K562 (cell line): ENCODE data around the gene JUNB. TPM values are rescaled to one million over a fixed set of nuclear protein-coding genes. Genes with fewer than 3 reads are reported as not detected.
A peak's percentile ranks its signal among the peaks of the same experiment; 100 is the strongest.

Experiments used
- ATAC-seq: fragments of 200-7000 bp; cut with Tn5 transposase; 3 replicates; pipeline ENCODE4 v1.9.1; 2020; ENCODE audit warnings: moderate library complexity
- BruUV-seq: library from RNA; stranded (reverse); fragments of 400-500 nt; replicated peaks from 2 replicates; lab custom pipeline; 2021; lab: Mats Ljungman, UMichigan
- CTCF ChIA-PET: fragments of 300-600 bp; formaldehyde crosslinking; extraction: SDS; loops from one replicate; lab custom pipeline; 2021; ENCODE audit warnings: low intra/inter-chr PET ratio; lab: Yijun Ruan, JAX
- POLR2A ChIA-PET: fragments of 300-600, 350-650 bp; sonication (Branson Sonifier 250); formaldehyde crosslinking; extraction: SDS; loops from one replicate; lab custom pipeline; 2021; ENCODE audit warnings: antibody characterized with exemption, inconsistent platforms; lab: Yijun Ruan, JAX
- DNase-seq, 4 experiments: peaks; one replicate each; pipeline versions ENCODE4 v3.0.0 to v3.0.0-alpha.2; 2011 to 2018; ENCODE audit warnings: low spot score in 3 of 4, mixed read lengths in 3 of 4; ENCODE audit errors: extremely low read depth in 1 of 4
- FAIRE-seq: peaks from 2 replicates; lab custom pipeline; 2011; peaks lifted over from hg19 to GRCh38; lab: Jason Lieb, UNC
- H2AFZ ChIP-seq: 2 replicates; pipeline ENCODE4 v1.6.0; 2011; ENCODE audit warnings: low read depth, low read length, control low read depth, inconsistent platforms
- H3K27ac ChIP-seq: fragments of 200-600 bp; 3 replicates; pipeline ENCODE4 v1.8.0; 2011; ENCODE audit warnings: low read depth, mild to moderate bottlenecking, control low read depth, inconsistent platforms, low read length, moderate library complexity, mixed read lengths; ENCODE audit errors: extremely low read depth
- H3K27me3 ChIP-seq, 2 experiments: fragments of 300-600 bp in 1 of 2; 2 replicates in 1 of 2; 3 replicates in 1 of 2; pipeline versions ENCODE4 v1.6.0 to v1.8.0; 2011; ENCODE audit warnings: inconsistent platforms in 2 of 2, low read length in 2 of 2, mild to moderate bottlenecking in 1 of 2, mixed read lengths in 1 of 2, moderate library complexity in 1 of 2; ENCODE audit not compliant: control insufficient read depth in 2 of 2, insufficient read depth in 2 of 2
- H3K36me3 ChIP-seq: fragments of 300-600 bp; 3 replicates; pipeline ENCODE4 v1.8.0; 2011; ENCODE audit warnings: mild to moderate bottlenecking, low read length, inconsistent platforms; ENCODE audit not compliant: control insufficient read depth, insufficient read depth
- H3K4me1 ChIP-seq, 2 experiments: fragments of 200-600 bp in 1 of 2; replicated peaks in 1 of 2; 2 replicates in 1 of 2; 3 replicates in 1 of 2; pipeline versions ENCODE4 v1.5.1 to v1.8.0; 2011; ENCODE audit warnings: inconsistent platforms in 2 of 2, low read length in 2 of 2, mild to moderate bottlenecking in 1 of 2, mixed read lengths in 1 of 2, moderate library complexity in 1 of 2; ENCODE audit not compliant: control insufficient read depth in 2 of 2, insufficient read depth in 2 of 2
- H3K4me2 ChIP-seq: 2 replicates; pipeline ENCODE4 v1.6.1; 2011; ENCODE audit warnings: low read length, control low read depth, inconsistent platforms, mixed read lengths; ENCODE audit not compliant: insufficient read depth
- H3K4me3 ChIP-seq: fragments of 200-600 bp; sonication (generic), shearing (Covaris generic); 2 replicates; pipeline ENCODE4 v1.5.1; 2016; ENCODE audit warnings: control low read depth, inconsistent platforms
- H3K79me2 ChIP-seq: fragments of 200-600 bp; 3 replicates; pipeline ENCODE4 v1.8.0; 2011; ENCODE audit warnings: low read length, inconsistent platforms; ENCODE audit not compliant: control insufficient read depth, insufficient read depth
- H3K9ac ChIP-seq, 2 experiments: 2 replicates each; pipeline versions ENCODE4 v1.6.0 to v1.6.1; 2011; ENCODE audit warnings: low read depth in 2 of 2, low read length in 2 of 2, control low read depth in 1 of 2, inconsistent platforms in 1 of 2, mild to moderate bottlenecking in 1 of 2, mixed read lengths in 1 of 2; ENCODE audit not compliant: insufficient read depth in 1 of 2
- H3K9me1 ChIP-seq: one replicate; pipeline ENCODE4 v1.6.0; 2011; ENCODE audit warnings: inconsistent platforms, mild to moderate bottlenecking, low read length, moderate library complexity; ENCODE audit not compliant: control insufficient read depth, insufficient read depth
- H3K9me3 ChIP-seq: replicated peaks from 2 replicates; pipeline ENCODE4 v1.5.1; 2011; ENCODE audit warnings: low read depth, low read length, inconsistent platforms; ENCODE audit not compliant: control insufficient read depth, insufficient read depth
- H4K20me1 ChIP-seq: replicated peaks from 2 replicates; pipeline ENCODE4 v1.6.1; 2011; ENCODE audit warnings: low read length, inconsistent platforms, mixed read lengths; ENCODE audit not compliant: control insufficient read depth, insufficient read depth
- ARID2 ChIP-seq: fragments of 450-650 bp; IDR thresholded peaks from 2 replicates; pipeline ENCODE4 v1.6.1; 2017; ENCODE audit warnings: antibody characterized with exemption, mild to moderate bottlenecking
- CTBP1 ChIP-seq: fragments of 450-650 bp; IDR thresholded peaks from 2 replicates; pipeline ENCODE4 v1.6.1; 2016; ENCODE audit warnings: borderline replicate concordance
- EGR1 ChIP-seq: fragments of 450-650 bp; conservative IDR thresholded peaks from 2 replicates; pipeline ENCODE4 v1.6.1; 2017; ENCODE audit warnings: mild to moderate bottlenecking
- KAT7 ChIP-seq: sonication (generic); formaldehyde crosslinking; IDR thresholded peaks from 2 replicates; pipeline ENCODE4 v1.8.0; 2022; ENCODE audit warnings: missing genetic modification reagents, mild to moderate bottlenecking, borderline replicate concordance
- MEF2D ChIP-seq: conservative IDR thresholded peaks from 2 replicates; pipeline ENCODE4 v1.6.1; 2016; ENCODE audit warnings: low read depth, missing genetic modification characterization, missing compliant biosample characterization
- NFIC ChIP-seq: fragments of 450-650 bp; IDR thresholded peaks from 2 replicates; pipeline ENCODE4 v1.6.1; 2017; ENCODE audit warnings: mild to moderate bottlenecking, inconsistent platforms
- NR2C2 ChIP-seq, 2 experiments: fragments of 200-800 bp in 1 of 2; sonication (Bioruptor generic) in 1 of 2; sonication (generic) in 1 of 2; formaldehyde crosslinking in 1 of 2; IDR thresholded peaks; 2 replicates each; pipeline versions ENCODE4 v1.6.1 to v1.8.0; 2016 to 2022; ENCODE audit warnings: mild to moderate bottlenecking in 1 of 2, missing compliant biosample characterization in 1 of 2, missing genetic modification characterization in 1 of 2, missing genetic modification reagents in 1 of 2
- RBM14 ChIP-seq: fragments of 200-400 bp; formaldehyde crosslinking; IDR thresholded peaks from 2 replicates; pipeline ENCODE4 v1.6.1; 2018; ENCODE audit warnings: low read depth, mild to moderate bottlenecking, low read length, moderate library complexity, borderline replicate concordance; ENCODE audit not compliant: insufficient read depth
- WGBS: fragments of 100-300 bp; shearing (Covaris generic); methylation state at CpG from one replicate; pipeline ENCODE4 v1.1.6; 2016; ENCODE audit warnings: low coverage, mixed read lengths; ENCODE audit not compliant: insufficient coverage; ENCODE audit errors: missing lambda C conversion rate; 5-methylcytosine and 5-hydroxymethylcytosine counted together
- in situ Hi-C: fragments of 300-500 bp; cut with MboI; formaldehyde crosslinking; loops from 4 replicates; pipeline ENCODE4 v1.15.0; 2018; ENCODE audit warnings: inconsistent platforms, mixed read lengths
- intact Hi-C: fragments of 100-400 bp; cut with micrococcal nuclease; formaldehyde crosslinking; loops from 2 replicates; pipeline ENCODE4 v1.14.2; 2022
- polyA plus RNA-seq, 8 experiments: library from polyadenylated mRNA; depleted of rRNA in 4 of 8; stranded (reverse) in 5 of 8; unstranded in 3 of 8; fragments of >200 nt; fragmentation: Nextera tagmentation in 2 of 8; fragmentation: Illumina TruSeq in 1 of 8; extraction: Ambion mirVana in 2 of 8; extraction: Trizol in 1 of 8; gene quantifications; 2 replicates each; pipeline versions ENCODE4 v1.2.1 to v1.2.3, GENCODE V29; 2011 to 2014; ENCODE audit warnings: inconsistent platforms in 1 of 8, missing spikeins in 1 of 8
- total RNA-seq, 7 experiments: library from RNA; depleted of rRNA in 6 of 7; stranded (reverse); fragments of >200 nt in 6 of 7; fragmentation: Illumina TruSeq in 2 of 7; extraction: Trizol in 2 of 7; gene quantifications; 2 replicates each; pipeline versions ENCODE4 v1.2.1 to v1.2.3, GENCODE V29; 2011 to 2021; ENCODE audit warnings: low replicate concordance in 1 of 7
- TF ChIP-seq, protein P1 (sequence below): fragments of 250-450 bp; sonication (Bioruptor Pico); IDR thresholded peaks from 2 replicates; pipeline ENCODE4 v1.5.0; 2020; ENCODE audit warnings: mild to moderate bottlenecking, borderline replicate concordance
- TF ChIP-seq, protein P2 (sequence below), 2 experiments: IDR thresholded peaks; 2 replicates each; pipeline ENCODE4 v1.6.1; 2011; ENCODE audit warnings: borderline replicate concordance in 1 of 2, control low read depth in 1 of 2, low read depth in 1 of 2, low read length in 1 of 2, mild to moderate bottlenecking in 1 of 2, mixed read lengths in 1 of 2, moderate library complexity in 1 of 2; ENCODE audit not compliant: insufficient read depth in 1 of 2, insufficient read length in 1 of 2, poor library complexity in 1 of 2, severe bottlenecking in 1 of 2; ENCODE audit errors: extremely low read depth in 1 of 2

The JUNB gene
- total and polyA plus RNA-seq, 9 of the 15 experiments (the other 6 are each of a cell fraction or from before 2014, with no cell fraction given): 0.23 to 88.1 (median 13.1) TPM

DNA sequence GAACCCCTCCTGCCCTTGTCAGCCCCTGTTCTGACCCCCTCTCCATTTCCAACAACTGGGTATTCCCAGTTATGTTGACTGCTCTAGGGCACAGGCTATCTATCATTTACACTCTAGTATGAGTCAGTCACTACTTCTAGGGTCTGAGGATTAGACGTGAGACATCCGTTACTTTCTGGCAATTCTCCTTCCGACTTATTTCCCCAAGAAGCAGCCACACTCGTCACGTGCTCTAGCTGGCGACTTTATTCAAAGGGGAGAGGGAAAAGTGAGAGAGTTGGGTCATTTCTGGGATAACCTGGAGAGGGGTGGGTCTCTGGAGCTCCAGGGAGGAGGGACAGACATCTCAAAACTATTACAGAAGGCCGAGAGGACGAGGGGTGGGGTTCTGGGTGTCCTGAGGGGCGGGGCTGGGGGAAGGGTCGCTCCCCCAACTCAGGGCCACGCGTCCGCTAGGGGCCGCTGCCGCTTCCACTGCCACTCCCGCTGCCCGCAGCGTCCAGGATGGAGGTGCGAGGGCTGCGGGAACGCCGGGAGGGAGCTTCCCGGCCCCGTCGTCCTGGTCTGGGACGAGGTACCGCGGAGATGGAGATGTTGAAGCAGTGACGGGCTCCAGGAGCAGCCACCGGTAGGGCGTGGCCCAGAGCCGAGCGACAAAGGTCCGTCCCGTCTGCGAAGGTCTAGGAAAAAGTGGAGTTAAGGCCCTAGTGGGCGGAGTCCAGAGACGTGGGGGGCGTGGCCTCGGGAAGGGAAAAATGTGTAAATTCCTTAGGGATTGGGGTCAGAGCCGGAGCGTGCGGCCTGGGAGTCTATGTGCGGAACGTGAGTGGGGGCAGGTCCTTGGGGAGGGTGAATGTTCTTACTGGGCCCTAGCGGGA, 34.2 kb downstream of the JUNB start (continued):
- TF ChIP-seq, protein P1, sequence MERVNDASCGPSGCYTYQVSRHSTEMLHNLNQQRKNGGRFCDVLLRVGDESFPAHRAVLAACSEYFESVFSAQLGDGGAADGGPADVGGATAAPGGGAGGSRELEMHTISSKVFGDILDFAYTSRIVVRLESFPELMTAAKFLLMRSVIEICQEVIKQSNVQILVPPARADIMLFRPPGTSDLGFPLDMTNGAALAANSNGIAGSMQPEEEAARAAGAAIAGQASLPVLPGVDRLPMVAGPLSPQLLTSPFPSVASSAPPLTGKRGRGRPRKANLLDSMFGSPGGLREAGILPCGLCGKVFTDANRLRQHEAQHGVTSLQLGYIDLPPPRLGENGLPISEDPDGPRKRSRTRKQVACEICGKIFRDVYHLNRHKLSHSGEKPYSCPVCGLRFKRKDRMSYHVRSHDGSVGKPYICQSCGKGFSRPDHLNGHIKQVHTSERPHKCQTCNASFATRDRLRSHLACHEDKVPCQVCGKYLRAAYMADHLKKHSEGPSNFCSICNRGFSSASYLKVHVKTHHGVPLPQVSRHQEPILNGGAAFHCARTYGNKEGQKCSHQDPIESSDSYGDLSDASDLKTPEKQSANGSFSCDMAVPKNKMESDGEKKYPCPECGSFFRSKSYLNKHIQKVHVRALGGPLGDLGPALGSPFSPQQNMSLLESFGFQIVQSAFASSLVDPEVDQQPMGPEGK: no peak
- TF ChIP-seq CTBP1 (peak; percentile 75; the same call in 1 of the 2 replicates), KAT7 (CRISPR knock-in tag) (no peak)
- TF ChIP-seq, protein P2, sequence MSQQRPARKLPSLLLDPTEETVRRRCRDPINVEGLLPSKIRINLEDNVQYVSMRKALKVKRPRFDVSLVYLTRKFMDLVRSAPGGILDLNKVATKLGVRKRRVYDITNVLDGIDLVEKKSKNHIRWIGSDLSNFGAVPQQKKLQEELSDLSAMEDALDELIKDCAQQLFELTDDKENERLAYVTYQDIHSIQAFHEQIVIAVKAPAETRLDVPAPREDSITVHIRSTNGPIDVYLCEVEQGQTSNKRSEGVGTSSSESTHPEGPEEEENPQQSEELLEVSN (IDR thresholded peaks at IDR 0.05; ENCODE audit: borderline replicate concordance in 1 of 2, extremely low read depth in 1 of 2, insufficient read depth in 1 of 2, insufficient read length in 1 of 2, low read depth in 1 of 2, low read length in 1 of 2, poor library complexity in 1 of 2, severe bottlenecking in 1 of 2): peak; percentile 82 to 94

DNA sequence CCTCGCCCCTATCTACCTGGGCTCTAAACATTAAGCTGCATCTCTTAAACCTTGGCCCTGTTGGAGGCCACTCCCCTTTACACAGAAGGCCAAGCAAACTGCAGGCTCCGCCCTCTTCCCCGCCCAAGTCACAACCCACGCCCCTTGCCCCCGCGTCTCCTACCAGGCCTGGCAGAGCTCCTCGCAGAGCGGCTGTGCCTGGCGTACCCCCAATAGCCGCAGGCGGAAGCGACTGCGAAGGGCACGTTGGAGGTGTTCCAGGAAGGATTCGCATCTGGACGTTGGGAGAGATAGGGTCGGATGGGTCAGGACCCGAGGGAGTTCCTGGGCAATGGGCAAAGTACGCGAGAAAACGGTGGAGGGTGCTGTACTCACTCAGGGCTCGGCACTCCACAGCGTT, 37.2 kb downstream of the JUNB start:
- Histone ChIP-seq H3K9ac (peak overlapping the region in 1 of 2 experiments; percentile 82; a peak in 1 of 4 replicates), H3K9me3 (no peaks in the 10 kb centered on the region), H2AFZ (peak overlapping the region; percentile 41), H3K36me3 (no peaks in the 10 kb centered on the region), H3K4me1 (peaks cover 13 to 33% of the 10 kb centered on the region in 2 experiments), H3K27me3 (no peaks in the 10 kb centered on the region), H3K4me3 (no peak overlapping the region), H3K79me2 (no peaks in the 10 kb centered on the region), H3K27ac (no peak overlapping the region), H4K20me1 (peaks cover 8% of the 10 kb centered on the region), H3K4me2 (no peak overlapping the region; the same call in 1 of the 2 replicates), H3K9me1 (peaks cover 3% of the 10 kb centered on the region)
- intact Hi-C loops (no loop called here), in situ Hi-C loops (no loop called here)
- no TSS peak for BruUV-seq
- DNase-seq (peak; percentile 59 to 74 (median 62)), FAIRE-seq (no peak), ATAC-seq (peak; percentile 69)
- POLR2A ChIA-PET: interaction anchor here (0.6 kb wide), 1 partner anchor 428 kb away, joined by 3 read pairs; the partner anchor contains the start of gene ZNF799
- TF ChIP-seq MEF2D (tag): no peak
- TF ChIP-seq NFIC: 0 out of 2 replicates have a peak, but pooled peaks have one; percentile 17
- TF ChIP-seq RBM14: no peak
- no peak for TF ChIP-seq ARID2
- TF ChIP-seq NR2C2 (CRISPR knock-in tag; IDR thresholded peaks at IDR 0.05): 0 out of 2 replicates have a peak, but pooled peaks have one; percentile 20
- TF ChIP-seq NR2C2 (tag; IDR thresholded peaks at IDR 0.05): no peak
- peak; percentile 49 for TF ChIP-seq EGR1
- WGBS: 10% methylated on average over 23 of the region's 23 CpGs
- CTCF ChIA-PET: no interaction called here
